GM21723 (cell line): Measurements from ENCODE around the gene TBC1D21.
"Not testable (repeated sequence)": the region's sequence is repeated elsewhere in the genome, so short reads cannot be mapped to it uniquely, and the experiment has no call there.

Experiments
- ATAC-seq: cut with Tn5 transposase; IDR thresholded peaks from one replicate; pipeline ENCODE4 v1.9.1; 2021; ENCODE audit warnings: mild to moderate bottlenecking, moderate library complexity; ENCODE audit not compliant: unreplicated experiment

The TBC1D21 gene

GRCh38 chr15:73927003-73927475 is 53.7 kb downstream of the TBC1D21 start:
- no peak for ATAC-seq

- ATAC-seq: no peak
Measured at GRCh38 chr15:73927476-73928240, 54.3 kb downstream of the TBC1D21 start.

GRCh38 chr15:73928241-73928579 is 54.8 kb downstream of the TBC1D21 start:
- no peak for ATAC-seq

DNA sequence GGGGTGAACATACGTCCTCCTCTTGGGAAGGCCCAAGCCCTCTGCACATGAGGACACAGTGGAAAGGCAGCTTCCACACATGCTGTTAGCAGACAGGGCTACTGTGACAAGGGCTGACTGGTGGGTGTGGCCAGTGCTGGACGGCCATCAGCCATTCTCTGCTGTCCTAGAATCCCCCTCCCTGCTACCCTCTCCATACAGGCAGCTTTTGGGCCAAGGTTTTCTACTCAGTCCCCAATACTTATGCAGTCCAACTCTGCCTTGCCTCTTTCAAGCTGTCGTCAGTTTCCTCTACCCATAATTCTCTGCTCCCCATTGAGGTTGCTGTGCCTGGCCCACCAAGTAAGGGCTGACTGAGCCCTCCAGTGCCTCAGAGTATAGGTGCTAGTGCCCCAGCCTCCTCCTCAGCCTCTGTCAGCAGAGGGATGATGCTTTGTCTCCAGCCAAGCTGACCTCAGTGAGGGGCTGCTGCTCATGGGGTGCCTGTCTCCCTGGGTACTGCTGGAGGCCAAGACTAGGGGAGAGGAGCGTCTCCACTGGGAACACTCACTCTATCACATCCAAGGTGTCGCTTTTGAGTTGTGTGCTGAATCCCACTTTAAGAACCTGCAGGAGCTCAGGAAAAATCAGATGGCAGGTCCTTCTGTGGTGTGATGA is 55.7 kb downstream of the TBC1D21 start:
- ATAC-seq: no peak

- no peak for ATAC-seq
Measured at GRCh38 chr15:73930371-73930770, 57.0 kb downstream of the TBC1D21 start.

DNA sequence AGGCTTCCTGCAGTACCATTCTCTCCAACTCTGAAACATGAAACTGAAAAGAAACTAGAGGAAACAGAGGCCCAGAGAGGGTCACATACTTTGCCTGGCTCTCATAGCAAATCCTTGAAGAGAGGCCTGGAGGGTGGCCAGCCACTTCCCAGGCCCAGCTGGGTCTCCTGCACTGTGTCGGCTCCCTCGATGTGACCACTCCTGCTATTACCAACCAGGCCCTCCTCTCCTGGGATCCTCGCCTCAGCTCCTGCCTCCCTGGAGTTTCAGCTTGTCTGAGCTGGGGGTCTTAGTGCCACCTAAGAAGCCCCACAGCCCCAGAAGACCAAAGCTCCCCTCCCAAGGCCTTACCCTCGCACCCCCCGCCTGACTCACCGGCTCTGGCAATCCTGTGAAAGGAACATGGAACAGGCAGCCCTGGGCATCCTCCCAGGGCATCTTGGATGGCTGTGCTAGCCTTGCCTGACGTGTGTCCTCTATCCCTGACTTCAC is 57.5 kb downstream of the TBC1D21 start:
- no peak for ATAC-seq

- ATAC-seq: no peak
Measured at GRCh38 chr15:73931441-73931840, 58.1 kb downstream of the TBC1D21 start.

DNA sequence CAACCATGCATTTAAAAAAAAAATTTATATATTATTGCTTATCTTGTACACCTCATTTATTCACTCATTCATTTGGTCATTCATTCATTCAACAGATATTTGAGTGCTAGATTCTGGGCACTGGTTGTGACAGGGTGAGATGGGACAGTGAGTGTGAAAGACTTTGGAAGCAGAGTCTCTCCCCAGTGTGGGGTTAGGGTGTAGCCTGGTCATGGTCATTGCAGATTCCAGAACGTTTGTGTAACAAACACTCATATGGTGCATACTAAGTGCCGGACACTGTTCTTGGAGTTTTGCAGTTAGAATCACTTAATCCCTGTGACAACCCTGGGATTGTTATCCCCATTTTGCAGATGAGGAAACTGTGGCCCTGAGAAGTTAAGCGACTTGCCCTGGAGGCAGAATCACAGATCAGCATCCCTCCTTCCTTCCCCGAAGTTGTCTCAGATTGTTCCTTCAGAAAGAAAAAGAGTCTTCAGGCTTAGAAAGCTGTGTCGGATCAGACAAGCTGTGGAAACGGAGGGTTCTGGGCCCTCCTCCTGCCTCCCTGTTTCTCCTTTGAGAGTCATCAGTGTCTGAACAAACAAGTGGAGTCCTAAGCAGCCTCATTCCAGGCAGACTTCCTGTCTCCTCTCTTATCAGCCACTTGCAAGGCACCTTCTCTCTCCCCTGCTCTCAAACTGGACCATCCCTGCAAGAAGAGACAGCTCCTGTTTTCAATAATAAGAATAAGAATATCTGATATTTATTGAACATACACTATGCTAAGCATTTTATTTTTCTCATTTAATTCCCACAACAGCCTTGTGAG is 59.2 kb downstream of the TBC1D21 start:
- ATAC-seq: no peak

GRCh38 chr15:73934281-73934680 is 60.9 kb downstream of the TBC1D21 start:
- ATAC-seq: no peak

DNA sequence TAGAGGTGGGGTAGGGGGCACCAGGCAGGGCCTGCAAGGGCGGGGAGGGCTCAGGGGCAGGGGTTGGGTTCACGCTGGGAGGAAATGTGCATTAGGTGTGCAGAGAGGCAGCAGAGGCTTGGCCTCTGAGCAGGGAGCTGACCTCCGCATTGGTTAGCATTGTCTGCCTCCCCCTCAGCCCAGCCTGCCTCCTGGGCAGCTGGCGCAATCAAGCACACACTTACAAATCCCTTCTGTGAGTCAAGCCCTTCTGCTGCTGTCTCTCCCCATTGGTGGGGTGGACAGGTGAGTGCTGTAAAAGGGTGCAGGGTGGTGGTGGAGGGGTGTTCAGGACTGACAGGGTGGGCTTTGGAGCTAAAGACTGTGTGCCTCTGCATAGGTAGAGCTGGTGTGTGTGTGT is 62.2 kb downstream of the TBC1D21 start:
- ATAC-seq: no peak

GRCh38 chr15:73936181-73936580 is 62.8 kb downstream of the TBC1D21 start:
- ATAC-seq: no peak

DNA sequence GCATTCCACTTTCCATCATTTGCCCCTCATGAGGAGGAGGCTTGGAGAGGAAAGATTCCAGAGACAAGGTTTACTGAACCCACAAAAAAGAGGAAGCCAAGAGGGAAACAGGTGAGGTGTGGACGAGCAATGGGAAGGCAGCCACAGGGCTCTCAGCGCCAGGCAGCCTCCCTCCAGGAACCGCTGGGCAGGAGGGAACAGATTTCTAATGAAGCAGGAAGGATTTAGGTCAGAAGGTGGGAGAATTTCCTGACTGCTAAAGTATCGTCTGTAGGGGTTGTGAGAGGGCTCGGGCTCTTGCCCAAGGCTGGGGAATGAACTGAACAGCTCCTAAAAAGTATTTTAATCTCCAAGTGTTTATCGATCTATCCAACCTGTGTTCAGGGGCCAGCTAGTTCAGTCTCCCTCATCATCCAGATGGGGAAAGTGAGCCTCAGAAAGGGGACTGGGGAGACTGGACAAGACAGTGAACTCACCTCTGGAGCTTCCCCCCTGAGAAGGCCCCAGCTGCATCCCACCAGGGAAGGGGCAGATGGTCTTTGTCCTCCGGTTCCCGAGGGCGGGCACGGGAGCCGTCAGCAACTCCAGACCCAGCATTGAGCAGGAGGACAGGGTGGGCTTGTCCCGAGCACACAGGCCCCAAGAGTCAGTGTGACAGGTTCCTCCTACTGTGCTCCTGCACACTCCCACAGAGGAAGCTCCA is 63.4 kb downstream of the TBC1D21 start:
- no peak for ATAC-seq

- no peak for ATAC-seq
Measured at GRCh38 chr15:73937296-73937695, 63.9 kb downstream of the TBC1D21 start.

DNA sequence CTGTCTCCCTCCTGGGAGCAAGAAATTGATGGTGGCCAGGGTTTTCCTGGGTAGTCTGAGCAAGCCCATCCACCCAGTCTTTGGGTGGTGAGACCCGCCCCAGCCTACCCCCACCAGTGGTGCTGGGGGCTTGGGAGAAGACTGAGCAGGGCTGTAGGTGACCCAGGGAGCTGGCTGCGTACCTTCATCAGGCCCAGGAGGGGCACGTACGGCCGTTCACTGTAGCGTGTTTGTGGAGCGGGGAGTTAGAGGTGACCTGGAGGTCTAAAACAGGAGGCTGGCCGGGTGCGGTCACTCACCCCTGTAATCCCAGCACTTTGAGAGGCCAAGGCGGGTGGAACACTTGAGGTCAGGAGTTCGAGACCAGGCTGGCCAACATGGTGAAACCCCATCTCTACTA is 64.4 kb downstream of the TBC1D21 start:
- no peak for ATAC-seq

DNA sequence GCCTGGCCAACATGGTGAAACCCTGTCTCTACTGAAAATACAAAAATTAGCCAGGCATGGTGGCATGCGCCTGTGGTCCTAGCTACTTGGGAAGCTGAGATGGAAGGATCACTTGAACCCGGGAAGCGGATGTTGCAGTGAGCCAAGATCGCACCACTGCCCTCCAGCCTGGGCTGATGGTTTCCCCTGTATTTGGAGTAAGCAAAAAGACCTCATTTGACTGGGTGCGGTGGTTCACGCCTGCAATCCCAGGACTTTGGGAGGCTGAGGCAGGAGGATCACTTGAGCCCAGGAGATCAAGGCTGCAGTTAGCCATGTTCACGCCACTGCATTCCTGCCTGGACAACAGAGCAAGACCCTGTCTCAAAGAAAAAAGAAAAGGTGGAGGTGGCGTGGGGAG is 65.2 kb downstream of the TBC1D21 start:
- ATAC-seq: not testable (repeated sequence)
